H1 (cell line): ENCODE results near the gene FOXO6. TPM values are rescaled to one million over a fixed set of nuclear protein-coding genes. Genes with fewer than 3 reads are reported as not detected.

Experiments used
- BRCA1 ChIP-seq: IDR thresholded peaks from 2 replicates; pipeline ENCODE4 v1.6.1; 2012; ENCODE audit warnings: low read depth, low read length, improper control_type of control experiment
- HDAC2 ChIP-seq, 2 experiments: fragments of 300-600 bp in 1 of 2; sonication (generic) in 1 of 2; IDR thresholded peaks; 2 replicates each; pipeline ENCODE4 v1.6.1; 2011 to 2012; ENCODE audit warnings: low read depth in 2 of 2, low read length in 2 of 2, mild to moderate bottlenecking in 2 of 2, moderate library complexity in 2 of 2, borderline replicate concordance in 1 of 2, inconsistent platforms in 1 of 2
- RXRA ChIP-seq: IDR thresholded peaks from 2 replicates; pipeline ENCODE4 v1.6.1; 2011; ENCODE audit warnings: low read depth, mild to moderate bottlenecking, low read length, moderate library complexity; ENCODE audit not compliant: insufficient read depth
- SP2 ChIP-seq: IDR thresholded peaks from 2 replicates; pipeline ENCODE4 v1.6.1; 2012; ENCODE audit warnings: mild to moderate bottlenecking, low read length, inconsistent platforms
- TAF7 ChIP-seq: optimal IDR thresholded peaks from 2 replicates; pipeline ENCODE3; 2011; ENCODE audit warnings: low read depth, mild to moderate bottlenecking, inconsistent platforms, low read length, moderate library complexity, borderline replicate concordance
- polyA plus RNA-seq, 7 experiments: library from polyadenylated mRNA; depleted of rRNA in 3 of 7; stranded (reverse) in 5 of 7; unstranded in 2 of 7; fragments of >200 nt in 5 of 7; fragments of 200-250 nt in 2 of 7; gene quantifications; 1 replicate in 5 of 7; 2 replicates in 1 of 7; 4 replicates in 1 of 7; pipeline versions ENCODE4 v1.2.1 to v1.2.3, GENCODE V29; 2011 to 2013; ENCODE audit warnings: missing spikeins in 2 of 7, mixed read lengths in 2 of 7
- total RNA-seq: library from RNA; stranded (reverse); fragmentation: NEBNext Ultra II Directional; extraction: Animal tissue kit (Norgen Biotek cat#: 25700); gene quantifications from 2 replicates; pipeline ENCODE4 v1.2.1, GENCODE V29; 2021

The FOXO6 gene
- total and polyA plus RNA-seq, 2 of the 8 experiments (the other 6 are each of a cell fraction or from before 2014, with no cell fraction given) = 0.59 to 3.0 TPM

DNA sequence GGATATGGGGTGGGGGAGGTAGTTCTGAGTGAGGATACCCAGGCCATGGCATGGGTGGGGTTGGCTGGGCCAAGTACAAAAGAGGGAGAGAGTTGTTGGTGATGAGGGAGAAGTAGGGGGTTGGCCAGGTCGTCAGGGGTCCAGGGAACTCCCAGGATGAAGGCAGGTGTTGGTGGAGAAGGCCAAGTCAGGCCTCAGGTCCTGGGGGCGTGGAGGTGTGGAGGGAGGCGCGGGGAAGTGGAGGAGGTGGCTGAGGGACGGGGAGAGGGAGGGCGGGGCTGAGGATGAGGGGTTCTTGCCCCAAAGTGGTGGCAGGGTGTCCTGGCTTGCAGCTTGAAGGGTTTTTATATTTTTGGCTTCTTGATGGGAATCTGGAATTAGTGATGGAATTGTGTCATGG is 61.1 kb downstream of the FOXO6 start (continued):
- TF ChIP-seq SP2 (no peak), BRCA1 (no peak), RXRA (no peak), HDAC2 (IDR thresholded peaks at IDR 0.05; ENCODE audit: borderline replicate concordance in 1 of 2, low read depth in 2 of 2, low read length in 2 of 2) (no peak), TAF7 (no peak)
